ENCODE measurements around the gene SSR4.

SSR4 gene

DNA sequence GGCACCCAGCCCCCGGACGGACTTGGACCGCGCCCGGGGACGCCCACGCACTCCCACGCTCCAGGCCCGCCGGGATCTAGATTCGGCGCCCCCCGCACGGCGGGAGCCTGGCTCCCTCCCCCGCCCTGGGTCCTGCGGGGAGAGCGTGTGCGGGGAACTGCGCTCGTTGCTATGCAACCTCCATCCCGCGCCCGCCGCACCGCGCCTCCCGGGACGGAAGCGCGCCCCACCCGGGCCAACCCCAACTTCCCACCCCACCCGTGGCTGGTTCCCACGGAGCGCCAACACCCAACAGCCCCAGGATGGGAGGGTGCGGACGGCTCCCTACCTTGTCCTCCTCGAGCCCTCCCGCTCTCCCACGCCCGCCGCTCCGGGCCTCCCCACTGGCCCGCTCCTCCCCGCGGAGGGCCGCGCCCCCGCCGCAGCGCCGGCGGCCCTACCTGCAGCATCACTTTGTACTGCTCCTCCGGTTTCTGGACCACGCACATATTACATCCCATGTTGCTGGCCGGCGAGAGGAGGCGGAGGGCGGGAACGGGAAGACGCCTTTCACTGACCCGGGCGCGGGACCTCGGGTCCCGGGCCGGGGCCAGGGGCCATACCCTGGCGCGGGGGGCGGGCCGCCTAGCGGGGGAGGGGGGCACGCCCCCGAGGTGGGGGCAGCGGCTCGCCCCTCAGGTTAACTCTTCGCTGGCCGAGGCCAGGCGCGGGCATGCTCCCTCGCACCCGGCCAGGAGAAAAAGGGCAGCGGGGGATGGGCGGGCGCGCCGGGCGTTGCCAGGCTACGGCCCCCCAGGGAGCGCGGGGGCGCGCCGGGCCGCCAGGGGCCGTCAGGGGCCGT, 35.6 kb downstream of the SSR4 start, which contains the start of gene PDZD4:
PDZD4 (minus strand) TSS at position 746 of the 841 bp plus-strand sequence; CDS start at position 500, 246 bp downstream.
- DNase-seq (ENCODE audit: low read depth in 2 of 2), result no peak

DNA sequence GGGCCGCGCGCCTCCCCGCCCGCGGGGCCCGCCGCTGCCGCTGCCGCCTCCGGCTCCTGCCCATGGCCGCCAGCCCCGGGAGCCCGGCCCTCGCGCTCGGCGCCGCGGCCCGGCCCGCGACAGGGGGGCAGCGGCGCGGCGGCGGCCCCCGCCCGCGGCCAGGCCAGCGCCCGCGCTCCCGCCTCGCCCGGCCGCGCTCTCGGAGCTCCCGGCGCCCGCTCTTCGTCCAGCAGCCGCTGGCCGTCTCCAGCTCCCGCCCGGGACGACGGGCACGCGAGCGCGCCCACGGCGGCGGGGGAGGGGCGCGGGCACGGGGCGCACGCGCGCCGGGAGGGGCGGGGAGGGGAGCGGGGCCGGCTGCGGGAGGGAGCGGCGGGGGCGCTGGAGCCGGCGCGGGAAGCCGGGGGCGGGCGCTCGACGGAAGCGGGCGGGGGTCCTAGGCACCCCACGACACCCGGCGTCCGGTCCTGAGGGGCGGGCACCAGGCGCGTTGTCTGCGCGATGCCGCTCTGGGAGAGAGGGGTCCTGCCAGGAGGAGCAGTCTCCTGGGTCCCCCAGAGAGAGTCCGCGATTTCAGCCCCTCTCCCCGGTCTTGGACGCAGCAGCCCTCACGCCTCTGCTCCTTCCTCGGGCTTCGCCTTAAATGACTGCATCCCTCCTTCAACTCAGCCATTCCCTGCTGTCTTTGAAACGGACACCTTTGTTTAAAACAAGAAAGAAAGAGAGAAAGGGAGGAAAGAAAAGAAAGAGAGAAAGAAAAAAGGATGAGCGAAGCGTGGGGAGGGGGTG, 36.4 kb downstream of the SSR4 start:
- no peak for DNase-seq (ENCODE audit: low read depth in 2 of 2)

DNA sequence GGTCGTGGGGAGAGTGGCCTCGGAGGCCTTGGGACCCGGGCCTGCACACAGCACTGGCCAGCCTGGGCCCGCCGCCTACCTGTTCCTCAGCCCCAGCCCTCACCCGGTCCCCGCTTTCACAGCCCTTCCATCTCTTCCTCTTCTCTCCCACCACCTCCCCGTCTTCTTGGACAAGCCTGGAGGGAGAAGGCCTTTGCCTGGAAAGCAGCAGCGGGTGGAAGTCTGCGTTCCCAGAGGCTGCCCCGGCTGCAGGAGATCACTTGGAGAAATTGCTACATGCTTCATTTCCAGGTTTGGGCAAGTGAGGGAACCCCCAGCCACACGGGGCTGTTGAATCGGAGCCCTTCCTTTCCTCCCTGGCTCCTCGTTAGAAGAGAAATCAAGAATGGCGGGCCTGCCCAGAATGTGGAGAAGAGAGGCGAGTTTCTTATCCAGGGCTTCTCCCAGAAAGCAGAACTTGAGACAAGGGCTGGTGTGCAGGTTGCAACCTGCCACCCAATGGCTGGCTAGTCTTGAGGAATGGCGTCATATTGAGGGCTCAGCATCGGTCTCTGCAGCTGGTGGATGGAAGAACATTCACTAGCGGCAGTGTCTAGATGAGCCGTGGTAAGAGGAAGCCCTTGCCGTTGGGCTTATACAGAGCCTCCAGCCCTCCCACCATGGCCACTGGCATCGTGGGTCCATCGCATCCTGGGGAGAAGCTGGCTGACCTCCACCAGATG, 37.1 kb downstream of the SSR4 start:
- DNase-seq (ENCODE audit: low read depth in 2 of 2), result no peak

DNA sequence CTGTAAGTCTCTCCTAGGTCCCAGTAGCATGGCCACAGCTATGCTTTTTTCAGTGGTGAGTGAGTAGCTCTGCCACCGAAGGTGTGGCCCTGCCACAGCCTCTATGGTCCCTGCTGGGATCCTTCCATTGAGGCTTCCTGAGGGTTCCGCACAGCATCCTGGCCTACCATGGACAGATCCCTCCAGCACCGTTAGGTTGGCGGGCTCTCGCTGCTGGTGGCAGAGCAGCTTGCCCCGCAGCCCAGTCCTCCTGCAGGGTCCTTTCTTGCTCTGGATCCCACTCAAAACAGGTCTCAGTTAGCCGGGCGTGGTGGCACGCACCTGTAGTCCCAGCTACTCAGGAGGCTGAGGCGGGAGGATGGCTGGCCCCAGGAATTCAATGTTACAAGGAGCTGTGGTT, 38.3 kb downstream of the SSR4 start:
- DNase-seq (ENCODE audit: low read depth in 2 of 2), result no peak

DNA sequence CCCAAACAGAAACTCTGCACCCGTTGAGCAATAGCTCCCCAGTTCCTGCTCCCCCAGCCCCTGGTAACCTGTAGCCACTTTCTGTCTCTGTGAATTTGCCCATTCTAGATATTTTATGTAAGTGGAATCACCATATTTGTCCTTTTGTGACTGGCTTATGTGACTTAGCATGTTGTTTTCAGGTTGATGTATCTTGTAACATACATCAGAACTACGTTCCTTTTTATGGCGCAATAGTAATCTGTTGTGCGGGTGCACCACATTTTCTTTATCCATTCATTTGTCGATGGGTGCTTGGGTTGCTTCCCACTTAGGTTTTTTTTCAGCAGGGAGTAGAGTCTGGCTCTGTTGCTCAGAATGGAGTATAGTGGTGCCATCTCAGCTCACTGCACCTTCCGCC, 42.5 kb downstream of the SSR4 start:
- no peak for DNase-seq (ENCODE audit: low read depth in 2 of 2)

DNA sequence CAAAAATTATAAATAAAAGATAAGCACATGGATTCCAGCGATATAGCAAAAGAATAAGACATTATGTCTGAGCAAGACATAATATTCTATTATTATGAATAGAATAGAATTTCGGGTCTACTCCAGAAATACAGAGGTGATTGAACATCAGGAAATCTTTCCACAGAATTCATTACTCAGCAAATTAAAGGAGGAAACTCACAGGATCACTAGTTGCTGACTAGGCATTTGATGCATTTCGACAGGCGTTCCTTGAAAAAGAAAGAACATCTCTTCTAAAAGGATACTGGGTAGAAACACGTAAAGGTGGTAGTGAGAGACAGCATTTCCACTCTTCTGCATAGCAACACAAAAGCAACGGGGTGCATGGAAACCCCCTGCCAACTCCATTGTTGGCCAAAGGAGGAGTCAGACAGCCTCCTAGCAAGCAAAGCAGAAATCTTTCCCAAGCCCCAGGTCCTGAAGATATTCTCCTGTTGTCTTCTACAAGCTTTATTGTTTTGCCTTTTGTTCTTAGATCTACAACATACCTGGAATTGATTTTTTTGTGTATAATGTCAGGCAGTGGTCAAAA, 50.1 kb downstream of the SSR4 start:
- no peak for DNase-seq (ENCODE audit: low read depth in 2 of 2)

DNA sequence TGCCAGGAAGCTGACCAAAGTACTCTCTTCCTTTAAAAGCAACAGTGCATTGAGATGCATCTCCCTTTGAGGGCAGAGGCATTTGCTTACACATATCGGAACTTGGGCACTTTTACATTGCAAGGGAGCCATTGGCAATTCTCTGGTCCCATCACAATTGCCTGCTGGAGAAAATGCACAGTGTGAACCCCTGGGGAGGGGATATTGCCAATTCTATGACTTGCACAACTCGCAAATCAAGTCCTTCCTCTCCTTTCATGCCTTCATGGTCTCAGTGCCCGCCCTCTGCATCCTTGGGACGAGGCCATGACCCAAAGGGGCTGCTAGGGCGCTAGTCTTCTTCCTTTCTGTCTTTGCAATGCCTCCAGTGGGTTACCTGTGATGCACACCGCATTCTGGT, 50.7 kb downstream of the SSR4 start:
- DNase-seq (ENCODE audit: low read depth in 2 of 2), result no peak

DNA sequence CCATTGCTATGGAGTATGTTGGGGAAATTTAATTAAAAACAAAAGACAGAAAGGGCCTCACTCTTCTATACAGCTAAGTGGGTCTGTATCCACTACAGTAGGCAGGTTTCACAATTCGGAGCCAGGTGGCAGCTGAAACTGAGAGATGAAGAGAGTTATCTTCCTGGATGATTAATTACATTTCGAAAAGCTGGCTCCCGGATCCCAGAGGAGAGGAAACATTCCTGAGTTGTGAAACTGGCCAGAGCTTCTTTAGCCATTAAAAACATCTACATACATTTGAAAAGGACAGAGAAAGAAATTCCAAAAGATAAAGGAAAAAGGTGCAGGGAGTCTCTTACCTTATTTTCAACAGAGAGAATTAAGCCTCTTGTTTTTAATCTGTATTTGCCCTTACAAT, 51.4 kb downstream of the SSR4 start:
- no peak for DNase-seq (ENCODE audit: low read depth in 2 of 2)
